Neutrophil (primary cell): ENCODE data around the gene ASPSCR1.

ENCODE experiments used
- H3K27ac ChIP-seq: fragments of 200-600 bp; sonication (generic); 2 replicates; pipeline ENCODE4 v1.5.1; 2016; ENCODE audit warnings: mild to moderate bottlenecking, moderate library complexity
- H3K27me3 ChIP-seq: fragments of 200-600 bp; sonication (generic); 2 replicates; pipeline ENCODE4 v1.6.0; 2016; ENCODE audit warnings: mild to moderate bottlenecking
- H3K36me3 ChIP-seq: fragments of 200-600 bp; sonication (generic); 2 replicates; pipeline ENCODE4 v1.5.1; 2017
- H3K4me1 ChIP-seq, 2 experiments: fragments of 200-600 bp in 1 of 2; sonication (generic) in 1 of 2; 1 replicate in 1 of 2; 2 replicates in 1 of 2; pipeline versions ENCODE4 v1.5.1 to v1.6.1; 2013 to 2016; ENCODE audit warnings: low read depth in 1 of 2, low read length in 1 of 2, mild to moderate bottlenecking in 1 of 2, moderate library complexity in 1 of 2; ENCODE audit not compliant: control insufficient read depth in 1 of 2, insufficient read depth in 1 of 2
- H3K4me3 ChIP-seq, 2 experiments: fragments of 200-600 bp in 1 of 2; sonication (generic) in 1 of 2; 1 replicate in 1 of 2; 2 replicates in 1 of 2; pipeline ENCODE4 v1.5.1; 2013 to 2016; ENCODE audit warnings: low read depth in 1 of 2, low read length in 1 of 2, mild to moderate bottlenecking in 1 of 2, moderate library complexity in 1 of 2
- H3K9me3 ChIP-seq: fragments of 200-600 bp; sonication (generic); 2 replicates; pipeline ENCODE4 v1.5.1; 2016
- TF ChIP-seq, protein P1 (sequence below): fragments of 200-600 bp; sonication (generic); IDR thresholded peaks from 2 replicates; pipeline ENCODE4 v1.5.1; 2016; ENCODE audit warnings: antibody characterized with exemption

Gene ASPSCR1

DNA sequence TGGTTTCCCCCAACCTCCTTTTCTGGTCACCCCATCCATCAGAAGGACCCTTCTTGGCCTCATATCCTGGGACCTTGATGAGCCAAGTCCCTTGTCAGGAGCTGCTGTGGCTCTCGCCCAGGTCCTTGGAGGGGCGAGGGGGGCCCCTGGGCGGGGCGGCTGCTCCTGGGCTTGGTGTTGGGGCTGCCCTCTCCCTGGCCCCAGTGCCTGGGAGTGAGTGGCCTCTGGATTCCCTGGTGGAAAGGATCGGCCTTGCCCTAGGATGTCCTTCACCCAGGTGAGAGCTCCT is 10.2 kb upstream of the ASPSCR1 start:
- TF ChIP-seq, protein P1, sequence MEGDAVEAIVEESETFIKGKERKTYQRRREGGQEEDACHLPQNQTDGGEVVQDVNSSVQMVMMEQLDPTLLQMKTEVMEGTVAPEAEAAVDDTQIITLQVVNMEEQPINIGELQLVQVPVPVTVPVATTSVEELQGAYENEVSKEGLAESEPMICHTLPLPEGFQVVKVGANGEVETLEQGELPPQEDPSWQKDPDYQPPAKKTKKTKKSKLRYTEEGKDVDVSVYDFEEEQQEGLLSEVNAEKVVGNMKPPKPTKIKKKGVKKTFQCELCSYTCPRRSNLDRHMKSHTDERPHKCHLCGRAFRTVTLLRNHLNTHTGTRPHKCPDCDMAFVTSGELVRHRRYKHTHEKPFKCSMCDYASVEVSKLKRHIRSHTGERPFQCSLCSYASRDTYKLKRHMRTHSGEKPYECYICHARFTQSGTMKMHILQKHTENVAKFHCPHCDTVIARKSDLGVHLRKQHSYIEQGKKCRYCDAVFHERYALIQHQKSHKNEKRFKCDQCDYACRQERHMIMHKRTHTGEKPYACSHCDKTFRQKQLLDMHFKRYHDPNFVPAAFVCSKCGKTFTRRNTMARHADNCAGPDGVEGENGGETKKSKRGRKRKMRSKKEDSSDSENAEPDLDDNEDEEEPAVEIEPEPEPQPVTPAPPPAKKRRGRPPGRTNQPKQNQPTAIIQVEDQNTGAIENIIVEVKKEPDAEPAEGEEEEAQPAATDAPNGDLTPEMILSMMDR: no peak
- no peak overlapping the region for H3K4me3 ChIP-seq
- no peaks in the 10 kb centered on the region for H3K36me3 ChIP-seq
- H3K27me3 ChIP-seq: peaks cover 77% of the 10 kb centered on the region
- H3K4me1 ChIP-seq: peaks cover 16 to 17% of the 10 kb centered on the region in 2 experiments
- H3K27ac ChIP-seq: no peak overlapping the region
- H3K9me3 ChIP-seq: no peaks in the 10 kb centered on the region

DNA sequence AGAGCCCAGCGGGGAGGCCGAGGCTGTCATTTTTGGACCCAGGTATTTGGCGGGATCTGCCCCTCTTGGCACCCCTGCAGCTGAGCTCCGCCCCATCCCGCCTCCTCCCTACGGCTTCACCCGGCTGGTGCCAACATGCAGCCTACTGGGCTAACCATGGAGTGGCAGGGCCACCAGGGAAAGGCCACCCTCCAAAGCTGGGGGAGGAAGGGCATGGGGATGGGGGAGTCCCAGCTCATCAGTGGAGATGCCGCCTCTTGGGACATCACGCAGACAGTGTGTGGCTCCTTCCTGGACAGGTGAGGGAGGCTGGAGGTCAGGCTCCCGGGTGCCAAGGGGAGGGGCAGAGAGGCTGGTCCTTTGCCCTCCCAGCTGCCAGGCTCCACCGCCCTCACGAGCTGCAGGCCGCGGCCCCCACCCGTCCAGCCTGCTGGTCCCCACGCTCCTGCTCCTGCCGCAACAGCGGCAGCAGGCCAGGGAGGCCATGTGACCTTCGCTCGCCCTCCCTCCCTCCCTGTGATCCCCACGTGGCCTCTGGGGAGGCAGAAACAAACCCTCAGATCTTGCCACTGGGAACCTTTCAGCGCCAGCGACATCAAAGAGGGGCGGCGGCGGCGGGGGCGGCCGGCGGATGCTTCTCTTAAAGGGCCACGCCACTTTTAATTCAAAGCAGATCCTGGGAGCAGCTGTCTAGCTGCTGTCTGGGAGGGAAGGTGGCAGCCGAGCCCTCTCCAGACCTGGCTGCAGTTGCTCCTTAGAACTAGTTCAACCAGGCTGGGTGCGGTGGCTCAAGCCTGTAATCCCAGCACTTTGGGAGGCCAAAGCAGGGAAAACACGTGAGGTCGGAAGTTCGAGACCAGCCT is 9.7 kb upstream of the ASPSCR1 start:
- no peak overlapping the region for H3K27ac ChIP-seq
- H3K36me3 ChIP-seq: no peaks in the 10 kb centered on the region
- peaks cover 16 to 17% of the 10 kb centered on the region in 2 experiments for H3K4me1 ChIP-seq
- no peak overlapping the region for H3K4me3 ChIP-seq
- TF ChIP-seq, protein P1: no peak
- no peaks in the 10 kb centered on the region for H3K9me3 ChIP-seq
- peaks cover 71% of the 10 kb centered on the region for H3K27me3 ChIP-seq

GRCh38 chr17:81968396-81968745 is 9.1 kb upstream of the ASPSCR1 start:
- Histone ChIP-seq H3K27ac (no peak overlapping the region), H3K27me3 (peaks cover 65% of the 10 kb centered on the region), H3K36me3 (no peaks in the 10 kb centered on the region), H3K9me3 (no peaks in the 10 kb centered on the region), H3K4me3 (no peak overlapping the region), H3K4me1 (peaks cover 16 to 17% of the 10 kb centered on the region in 2 experiments)
- TF ChIP-seq, protein P1: no peak

DNA sequence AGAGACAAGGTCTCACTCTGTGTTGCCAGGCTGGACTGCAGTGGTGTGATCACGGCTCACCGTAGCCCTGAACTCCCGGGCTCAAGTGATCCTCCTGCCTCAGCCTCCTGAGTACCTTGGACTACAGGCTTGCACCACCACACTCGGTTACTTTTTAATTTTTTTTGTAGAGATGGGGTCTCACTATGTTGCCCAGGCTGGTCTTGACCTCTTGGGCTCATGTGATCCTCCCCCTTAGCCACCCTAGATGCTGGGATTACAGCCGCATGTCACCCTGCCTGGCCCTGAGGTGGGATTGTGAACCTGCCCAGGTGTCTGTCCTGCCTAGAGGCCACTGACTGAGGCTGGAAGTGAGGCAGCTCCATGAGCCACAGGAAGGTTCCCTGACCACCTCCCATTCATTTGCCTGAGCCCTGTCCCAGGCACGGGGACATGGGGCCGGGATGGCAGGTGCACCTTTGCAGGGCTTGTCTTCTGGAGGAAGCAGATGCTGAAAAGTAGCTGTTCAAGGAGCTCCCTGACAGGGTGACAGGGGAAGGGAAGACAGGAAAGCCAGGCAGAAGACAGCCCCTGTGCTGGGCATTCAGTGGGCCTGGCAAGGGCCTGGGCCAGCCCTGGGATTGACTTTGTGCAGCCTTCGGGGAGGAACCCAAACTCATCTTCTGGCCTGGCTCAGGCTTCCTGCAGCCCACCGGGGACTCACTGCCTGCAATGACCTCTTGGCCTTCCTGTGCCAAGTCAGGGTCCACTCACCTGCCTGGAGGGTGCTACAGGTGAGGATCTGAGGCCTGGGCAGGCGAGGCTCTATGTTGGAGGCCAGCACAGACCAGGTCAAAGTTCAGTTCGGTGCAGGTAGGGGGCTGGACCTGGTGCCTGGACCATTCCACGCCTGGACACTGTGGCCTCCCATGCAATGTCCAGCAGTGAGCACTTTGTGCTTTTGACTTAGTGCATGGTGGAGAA is 8.3 kb upstream of the ASPSCR1 start:
- peaks cover 61% of the 10 kb centered on the region for H3K27me3 ChIP-seq
- peaks cover 16 to 17% of the 10 kb centered on the region in 2 experiments for H3K4me1 ChIP-seq
- H3K36me3 ChIP-seq: no peaks in the 10 kb centered on the region
- H3K4me3 ChIP-seq: no peak overlapping the region
- no peak overlapping the region for H3K27ac ChIP-seq
- H3K9me3 ChIP-seq: no peaks in the 10 kb centered on the region
- TF ChIP-seq, protein P1: no peak

DNA sequence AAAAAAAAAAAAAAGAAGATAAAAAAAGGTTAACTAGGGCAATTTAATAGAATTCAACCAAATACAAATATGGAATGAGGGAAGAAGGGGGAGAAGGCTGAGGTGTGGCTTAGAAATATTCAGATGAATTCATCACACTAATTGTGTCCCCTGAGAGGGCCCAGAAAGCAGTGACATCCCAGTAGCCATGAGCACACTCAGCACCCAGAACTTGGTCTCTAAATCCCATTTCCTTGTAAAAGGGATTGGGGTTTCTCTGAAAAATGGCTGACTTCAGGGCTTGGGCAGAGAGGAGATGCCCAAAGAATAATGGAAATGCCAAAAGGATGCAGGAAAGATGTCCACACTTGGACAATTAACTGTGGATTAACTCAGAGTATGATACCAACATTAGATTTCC is 4.0 kb upstream of the ASPSCR1 start:
- Histone ChIP-seq H3K27ac (no peak overlapping the region), H3K36me3 (no peaks in the 10 kb centered on the region), H3K27me3 (peaks cover 26% of the 10 kb centered on the region), H3K4me1 (peaks cover 20 to 26% of the 10 kb centered on the region in 2 experiments), H3K9me3 (no peaks in the 10 kb centered on the region), H3K4me3 (no peak overlapping the region)
- TF ChIP-seq, protein P1: no peak
